ENCODE measurements around the gene AIG1.

The AIG1 gene

GRCh38 chr6:143169440-143169839 is 108.8 kb downstream of the AIG1 start:
- no peak for DNase-seq

GRCh38 chr6:143174516-143174915 is 113.8 kb downstream of the AIG1 start:
- DNase-seq, result no peak

- DNase-seq, result no peak
These were observed 114.3 kb downstream of the AIG1 start for GRCh38 chr6:143174951-143175350.

GRCh38 chr6:143176090-143177021 is 115.7 kb downstream of the AIG1 start:
- no peak for DNase-seq

- no peak for DNase-seq
These were observed 117.0 kb downstream of the AIG1 start for GRCh38 chr6:143177706-143178105.

- DNase-seq, result no peak
These were observed 118.4 kb downstream of the AIG1 start for GRCh38 chr6:143179096-143179495.

- DNase-seq, result no peak
These were observed 119.4 kb downstream of the AIG1 start for GRCh38 chr6:143179901-143180612.

GRCh38 chr6:143180826-143181225 is 120.1 kb downstream of the AIG1 start:
- no peak for DNase-seq

- DNase-seq, result no peak
These were observed 123.0 kb downstream of the AIG1 start for GRCh38 chr6:143183666-143184065.

GRCh38 chr6:143185288-143185687 is 124.6 kb downstream of the AIG1 start:
- DNase-seq, result no peak

GRCh38 chr6:143187238-143187923 is 126.7 kb downstream of the AIG1 start:
- no peak for DNase-seq

GRCh38 chr6:143188292-143188691 is 127.6 kb downstream of the AIG1 start:
- no peak for DNase-seq

GRCh38 chr6:143191361-143191760 is 130.7 kb downstream of the AIG1 start:
- DNase-seq, result no peak

GRCh38 chr6:143192766-143193165 is 132.1 kb downstream of the AIG1 start:
- no peak for DNase-seq

GRCh38 chr6:143193571-143194094 is 132.9 kb downstream of the AIG1 start:
- no peak for DNase-seq

GRCh38 chr6:143194095-143194589 is 133.5 kb downstream of the AIG1 start:
- no peak for DNase-seq

- no peak for DNase-seq
These were observed 134.7 kb downstream of the AIG1 start for GRCh38 chr6:143195349-143195845.

GRCh38 chr6:143196525-143197225 is 136.0 kb downstream of the AIG1 start:
- DNase-seq, result no peak

- DNase-seq, result no peak
These were observed 136.7 kb downstream of the AIG1 start for GRCh38 chr6:143197377-143197776.

GRCh38 chr6:143198312-143198711 is 137.6 kb downstream of the AIG1 start:
- no peak for DNase-seq

- DNase-seq, result no peak
These were observed 138.6 kb downstream of the AIG1 start for GRCh38 chr6:143199291-143199690.

- DNase-seq, result no peak
These were observed 139.6 kb downstream of the AIG1 start for GRCh38 chr6:143200167-143200770.

Measured in activated CD4-positive, alpha-beta T cell treated with anti-CD3 and anti-CD28 coated beads, Interleukin-2, amount 50 U/mL, for 1 hour (primary cell).